Kidney epithelial cell (primary cell): ENCODE results near the gene SLC17A5. TPM values are rescaled to one million over a fixed set of nuclear protein-coding genes. Genes with fewer than 3 reads are reported as not detected.

Source experiments
- DNase-seq: peaks from one replicate; pipeline ENCODE4 v3.0.0-alpha.2; 2010; ENCODE audit warnings: low read depth
- H3K27me3 ChIP-seq: 2 replicates; pipeline ENCODE4 v1.6.0; 2011; ENCODE audit warnings: low read length; ENCODE audit not compliant: control insufficient read depth, insufficient read depth
- H3K36me3 ChIP-seq: 2 replicates; pipeline ENCODE4 v1.5.1; 2011; ENCODE audit warnings: low read length; ENCODE audit not compliant: control insufficient read depth, insufficient read depth
- H3K4me3 ChIP-seq: 2 replicates; pipeline ENCODE4 v1.5.1; 2011; ENCODE audit warnings: low read depth, mild to moderate bottlenecking, control low read depth, low read length
- CTCF ChIP-seq: IDR thresholded peaks from 2 replicates; pipeline ENCODE4 v1.5.1; 2011; ENCODE audit warnings: mild to moderate bottlenecking, moderate library complexity, low read length, control low read depth, inconsistent platforms; ENCODE audit not compliant: insufficient read depth, poor library complexity, severe bottlenecking
- total RNA-seq: library from RNA; depleted of rRNA; stranded (reverse); fragments of >200 nt; gene quantifications from 2 replicates; pipeline ENCODE4 v1.2.3, GENCODE V29; 2015

Gene SLC17A5
- total RNA-seq, 1 donor from 2014 or later: 22.5 TPM

- no peak for TF ChIP-seq CTCF
- H3K36me3 ChIP-seq: no peaks in the 10 kb centered on the region
- no peak for DNase-seq
Observed at GRCh38 chr6:73667798-73668197, 14.0 kb upstream of the SLC17A5 start.

GRCh38 chr6:73666393-73666792, 12.6 kb upstream of the SLC17A5 start:
- H3K36me3 ChIP-seq: no peaks in the 10 kb centered on the region
- TF ChIP-seq CTCF: no peak
- no peak overlapping the region for H3K4me3 ChIP-seq
- DNase-seq: no peak
- no peaks in the 10 kb centered on the region for H3K27me3 ChIP-seq

More at GRCh38 chr6:73667798-73668197, 14.0 kb upstream of the SLC17A5 start:
- Histone ChIP-seq H3K4me3 (no peak overlapping the region), H3K27me3 (no peaks in the 10 kb centered on the region)

- TF ChIP-seq CTCF: no peak
- no peaks in the 10 kb centered on the region for H3K36me3 ChIP-seq
- DNase-seq: no peak
- no peaks in the 10 kb centered on the region for H3K27me3 ChIP-seq
- no peak overlapping the region for H3K4me3 ChIP-seq
Observed at GRCh38 chr6:73665686-73666319, 12.0 kb upstream of the SLC17A5 start.

- no peak for TF ChIP-seq CTCF
- DNase-seq: no peak
- Histone ChIP-seq H3K27me3 (no peaks in the 10 kb centered on the region), H3K36me3 (no peaks in the 10 kb centered on the region), H3K4me3 (no peak overlapping the region)
Observed at GRCh38 chr6:73664701-73665100, 10.9 kb upstream of the SLC17A5 start.

- Histone ChIP-seq H3K4me3 (no peak overlapping the region), H3K36me3 (no peaks in the 10 kb centered on the region), H3K27me3 (no peaks in the 10 kb centered on the region)
- DNase-seq: no peak
- no peak for TF ChIP-seq CTCF
Observed at GRCh38 chr6:73657201-73657600, 3.4 kb upstream of the SLC17A5 start.

- Histone ChIP-seq H3K27me3 (no peaks in the 10 kb centered on the region), H3K4me3 (no peak overlapping the region), H3K36me3 (no peaks in the 10 kb centered on the region)
- DNase-seq: no peak
- TF ChIP-seq CTCF: no peak
Observed at GRCh38 chr6:73656531-73657145, 2.8 kb upstream of the SLC17A5 start.
